GM23338 (cell line): ENCODE results near the gene TIMM17B. TPM values are rescaled to one million over a fixed set of nuclear protein-coding genes. Genes with fewer than 3 reads are reported as not detected.

Experiments used
- ATAC-seq: fragments of 200-7000 bp; cut with Tn5 transposase; 3 replicates; pipeline ENCODE4 v1.9.1; 2020
- DNase-seq: peaks from one replicate; pipeline ENCODE4 v3.0.0-alpha.2; 2015; ENCODE audit warnings: low spot score
- H2AFZ ChIP-seq: fragments of 200-600 bp; sonication (generic); 2 replicates; pipeline ENCODE4 v1.8.0; 2016; ENCODE audit warnings: antibody characterized with exemption, mild to moderate bottlenecking, moderate library complexity
- H3F3A ChIP-seq: fragments of 200-600 bp; sonication (generic); replicated peaks from 2 replicates; pipeline ENCODE4 v1.8.0; 2017; ENCODE audit warnings: antibody characterized with exemption, mixed run types, low read depth
- H3K27ac ChIP-seq: fragments of 200-600 bp; sonication (generic); 2 replicates; pipeline ENCODE4 v1.6.1; 2016; ENCODE audit warnings: low read depth
- H3K27me3 ChIP-seq: fragments of 200-600 bp; sonication (generic); 2 replicates; pipeline ENCODE4 v1.8.0; 2016; ENCODE audit warnings: mild to moderate bottlenecking, mixed run types, moderate library complexity; ENCODE audit not compliant: insufficient read depth
- H3K36me3 ChIP-seq: fragments of 200-600 bp; sonication (generic); 2 replicates; pipeline ENCODE4 v1.8.0; 2016; ENCODE audit warnings: mild to moderate bottlenecking; ENCODE audit not compliant: insufficient read depth
- H3K4me1 ChIP-seq: fragments of 200-600 bp; sonication (generic); 2 replicates; pipeline ENCODE4 v1.8.0; 2016; ENCODE audit warnings: mild to moderate bottlenecking, moderate library complexity; ENCODE audit not compliant: insufficient read depth
- H3K4me2 ChIP-seq: fragments of 200-600 bp; sonication (generic); 2 replicates; pipeline ENCODE4 v1.7.1; 2017; ENCODE audit warnings: mixed run types
- H3K4me3 ChIP-seq: fragments of 200-600 bp; sonication (generic); 2 replicates; pipeline ENCODE4 v1.6.1; 2016; ENCODE audit warnings: mixed run types
- H3K79me2 ChIP-seq: fragments of 200-600 bp; sonication (generic); replicated peaks from 2 replicates; pipeline ENCODE4 v1.8.0; 2017; ENCODE audit warnings: mild to moderate bottlenecking; ENCODE audit not compliant: insufficient read depth
- H3K9me2 ChIP-seq: fragments of 200-600 bp; sonication (generic); 2 replicates; pipeline ENCODE4 v1.8.0; 2017; ENCODE audit not compliant: insufficient read depth
- H4K20me1 ChIP-seq: fragments of 200-600 bp; sonication (generic); replicated peaks from 2 replicates; pipeline ENCODE4 v1.8.0; 2017; ENCODE audit warnings: mild to moderate bottlenecking; ENCODE audit not compliant: insufficient read depth
- H3K27ac Mint-ChIP-seq: 2 replicates; pipeline ENCODE4 v1.8.0; 2020; ENCODE audit warnings: inconsistent platforms, mild to moderate bottlenecking, moderate library complexity, mixed read lengths
- H3K27me3 Mint-ChIP-seq: 3 replicates; pipeline ENCODE4 v1.8.0; 2022; ENCODE audit warnings: low read depth, mild to moderate bottlenecking, moderate library complexity, mixed read lengths, inconsistent platforms; ENCODE audit not compliant: insufficient read depth, poor library complexity
- H3K36me3 Mint-ChIP-seq: 3 replicates; pipeline ENCODE4 v1.8.0; 2021; ENCODE audit warnings: low read depth, mild to moderate bottlenecking, inconsistent platforms, moderate library complexity, mixed read lengths
- H3K4me1 Mint-ChIP-seq: 3 replicates; pipeline ENCODE4 v1.8.0; 2020; ENCODE audit warnings: mild to moderate bottlenecking, inconsistent platforms, mixed read lengths
- H3K4me3 Mint-ChIP-seq: 3 replicates; pipeline ENCODE4 v1.8.0; 2021; ENCODE audit warnings: moderate library complexity, mild to moderate bottlenecking, inconsistent platforms, mixed read lengths
- H3K9me3 Mint-ChIP-seq: 3 replicates; pipeline ENCODE4 v1.8.0; 2020; ENCODE audit warnings: moderate library complexity, mild to moderate bottlenecking, inconsistent platforms, mixed read lengths
- EZH2 ChIP-seq: fragments of 200-600 bp; sonication (generic); IDR thresholded peaks from one replicate; pipeline ENCODE4 v1.8.0; 2017; ENCODE audit warnings: antibody characterized with exemption, mild to moderate bottlenecking, low read depth; ENCODE audit not compliant: unreplicated experiment
- STAT1 ChIP-seq: IDR thresholded peaks from one replicate; pipeline ENCODE4 v1.6.1; 2016; ENCODE audit warnings: antibody characterized with exemption; ENCODE audit not compliant: unreplicated experiment
- polyA plus RNA-seq: library from polyadenylated mRNA; unstranded; fragments of >200 nt; fragmentation: Nextera tagmentation; extraction: Ambion mirVana; gene quantifications from 2 replicates; pipeline ENCODE4 v1.2.1, GENCODE V29; 2016
- total RNA-seq: library from RNA; depleted of rRNA; stranded (reverse); fragments of >200 nt; shearing (Covaris generic); gene quantifications from 2 replicates; pipeline ENCODE4 v1.2.3, GENCODE V29; 2014
- TF ChIP-seq, protein P1 (sequence below): fragments of 250-450 bp; sonication (Bioruptor Pico); IDR thresholded peaks from 2 replicates; pipeline ENCODE4 v1.5.0; 2020; ENCODE audit warnings: mild to moderate bottlenecking, moderate library complexity
- TF ChIP-seq, protein P2 (sequence below): IDR thresholded peaks from 2 replicates; pipeline ENCODE4 v1.6.1; 2016; ENCODE audit warnings: antibody characterized with exemption

The TIMM17B gene
- total and polyA plus RNA-seq, 2 experiments from 2014 or later, result 67.1 to 147 TPM

DNA sequence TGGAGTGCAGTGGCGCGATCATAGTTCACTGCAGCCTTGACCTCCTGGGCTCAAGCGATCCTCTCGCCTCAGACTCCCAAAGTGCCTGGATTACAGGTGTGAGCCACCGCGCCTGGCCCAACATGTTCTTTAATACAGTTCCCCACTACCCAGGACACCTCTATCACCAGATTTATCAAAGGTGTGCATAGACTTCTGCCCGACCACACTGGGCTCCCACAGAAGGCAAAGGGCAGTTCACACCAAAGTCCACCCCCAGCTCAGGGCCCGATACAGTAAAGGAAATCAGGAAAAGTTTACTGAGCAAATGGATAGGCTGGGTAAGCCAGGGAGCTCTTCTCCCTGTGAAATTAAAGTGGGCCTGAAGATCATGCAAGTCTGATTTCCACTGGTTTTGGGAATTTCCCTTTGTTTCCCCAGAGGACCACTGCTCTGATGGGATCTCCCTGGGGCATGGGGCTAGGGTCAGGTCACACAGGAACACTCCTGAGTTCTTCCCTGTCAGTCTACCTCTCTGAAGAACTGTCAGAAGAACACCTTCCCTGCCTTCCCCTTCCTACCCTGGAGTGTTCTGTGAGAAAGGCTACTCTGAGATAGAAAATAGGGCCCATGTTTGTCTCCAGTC is 39.0 kb upstream of the TIMM17B start (continued):
- TF ChIP-seq, protein P1, sequence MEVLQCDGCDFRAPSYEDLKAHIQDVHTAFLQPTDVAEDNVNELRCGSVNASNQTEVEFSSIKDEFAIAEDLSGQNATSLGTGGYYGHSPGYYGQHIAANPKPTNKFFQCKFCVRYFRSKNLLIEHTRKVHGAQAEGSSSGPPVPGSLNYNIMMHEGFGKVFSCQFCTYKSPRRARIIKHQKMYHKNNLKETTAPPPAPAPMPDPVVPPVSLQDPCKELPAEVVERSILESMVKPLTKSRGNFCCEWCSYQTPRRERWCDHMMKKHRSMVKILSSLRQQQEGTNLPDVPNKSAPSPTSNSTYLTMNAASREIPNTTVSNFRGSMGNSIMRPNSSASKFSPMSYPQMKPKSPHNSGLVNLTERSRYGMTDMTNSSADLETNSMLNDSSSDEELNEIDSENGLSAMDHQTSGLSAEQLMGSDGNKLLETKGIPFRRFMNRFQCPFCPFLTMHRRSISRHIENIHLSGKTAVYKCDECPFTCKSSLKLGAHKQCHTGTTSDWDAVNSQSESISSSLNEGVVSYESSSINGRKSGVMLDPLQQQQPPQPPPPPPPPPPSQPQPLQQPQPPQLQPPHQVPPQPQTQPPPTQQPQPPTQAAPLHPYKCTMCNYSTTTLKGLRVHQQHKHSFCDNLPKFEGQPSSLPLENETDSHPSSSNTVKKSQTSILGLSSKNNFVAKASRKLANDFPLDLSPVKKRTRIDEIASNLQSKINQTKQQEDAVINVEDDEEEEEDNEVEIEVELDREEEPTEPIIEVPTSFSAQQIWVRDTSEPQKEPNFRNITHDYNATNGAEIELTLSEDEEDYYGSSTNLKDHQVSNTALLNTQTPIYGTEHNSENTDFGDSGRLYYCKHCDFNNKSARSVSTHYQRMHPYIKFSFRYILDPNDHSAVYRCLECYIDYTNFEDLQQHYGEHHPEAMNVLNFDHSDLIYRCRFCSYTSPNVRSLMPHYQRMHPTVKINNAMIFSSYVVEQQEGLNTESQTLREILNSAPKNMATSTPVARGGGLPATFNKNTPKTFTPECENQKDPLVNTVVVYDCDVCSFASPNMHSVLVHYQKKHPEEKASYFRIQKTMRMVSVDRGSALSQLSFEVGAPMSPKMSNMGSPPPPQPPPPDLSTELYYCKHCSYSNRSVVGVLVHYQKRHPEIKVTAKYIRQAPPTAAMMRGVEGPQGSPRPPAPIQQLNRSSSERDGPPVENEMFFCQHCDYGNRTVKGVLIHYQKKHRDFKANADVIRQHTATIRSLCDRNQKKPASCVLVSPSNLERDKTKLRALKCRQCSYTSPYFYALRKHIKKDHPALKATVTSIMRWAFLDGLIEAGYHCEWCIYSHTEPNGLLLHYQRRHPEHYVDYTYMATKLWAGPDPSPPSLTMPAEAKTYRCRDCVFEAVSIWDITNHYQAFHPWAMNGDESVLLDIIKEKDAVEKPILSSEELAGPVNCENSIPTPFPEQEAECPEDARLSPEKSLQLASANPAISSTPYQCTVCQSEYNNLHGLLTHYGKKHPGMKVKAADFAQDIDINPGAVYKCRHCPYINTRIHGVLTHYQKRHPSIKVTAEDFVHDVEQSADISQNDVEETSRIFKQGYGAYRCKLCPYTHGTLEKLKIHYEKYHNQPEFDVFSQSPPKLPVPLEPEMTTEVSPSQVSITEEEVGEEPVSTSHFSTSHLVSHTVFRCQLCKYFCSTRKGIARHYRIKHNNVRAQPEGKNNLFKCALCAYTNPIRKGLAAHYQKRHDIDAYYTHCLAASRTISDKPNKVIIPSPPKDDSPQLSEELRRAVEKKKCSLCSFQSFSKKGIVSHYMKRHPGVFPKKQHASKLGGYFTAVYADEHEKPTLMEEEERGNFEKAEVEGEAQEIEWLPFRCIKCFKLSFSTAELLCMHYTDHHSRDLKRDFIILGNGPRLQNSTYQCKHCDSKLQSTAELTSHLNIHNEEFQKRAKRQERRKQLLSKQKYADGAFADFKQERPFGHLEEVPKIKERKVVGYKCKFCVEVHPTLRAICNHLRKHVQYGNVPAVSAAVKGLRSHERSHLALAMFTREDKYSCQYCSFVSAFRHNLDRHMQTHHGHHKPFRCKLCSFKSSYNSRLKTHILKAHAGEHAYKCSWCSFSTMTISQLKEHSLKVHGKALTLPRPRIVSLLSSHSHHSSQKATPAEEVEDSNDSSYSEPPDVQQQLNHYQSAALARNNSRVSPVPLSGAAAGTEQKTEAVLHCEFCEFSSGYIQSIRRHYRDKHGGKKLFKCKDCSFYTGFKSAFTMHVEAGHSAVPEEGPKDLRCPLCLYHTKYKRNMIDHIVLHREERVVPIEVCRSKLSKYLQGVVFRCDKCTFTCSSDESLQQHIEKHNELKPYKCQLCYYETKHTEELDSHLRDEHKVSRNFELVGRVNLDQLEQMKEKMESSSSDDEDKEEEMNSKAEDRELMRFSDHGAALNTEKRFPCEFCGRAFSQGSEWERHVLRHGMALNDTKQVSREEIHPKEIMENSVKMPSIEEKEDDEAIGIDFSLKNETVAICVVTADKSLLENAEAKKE (CRISPR knock-in tag), result no peak
- TF ChIP-seq EZH2, result no peak

DNA sequence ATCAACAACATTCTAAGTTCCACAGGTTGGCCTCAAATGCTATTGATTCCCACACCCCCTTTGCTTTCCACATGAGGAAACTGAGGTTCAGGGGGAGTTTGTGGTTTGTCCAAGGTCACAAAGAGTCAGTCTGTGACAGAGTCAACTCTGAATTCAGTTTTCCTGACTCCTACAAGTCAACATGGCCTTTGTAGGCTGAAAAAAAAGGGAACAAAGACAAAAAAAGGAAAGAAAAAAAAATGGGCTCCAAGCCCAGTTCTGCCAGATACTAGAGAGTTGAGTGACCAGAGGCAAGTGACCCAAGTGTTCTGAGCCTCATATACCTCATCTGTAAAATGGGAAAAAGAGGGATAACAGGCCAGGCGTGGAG is 37.7 kb upstream of the TIMM17B start:
- TF ChIP-seq STAT1, result no peak
- TF ChIP-seq, protein P2, sequence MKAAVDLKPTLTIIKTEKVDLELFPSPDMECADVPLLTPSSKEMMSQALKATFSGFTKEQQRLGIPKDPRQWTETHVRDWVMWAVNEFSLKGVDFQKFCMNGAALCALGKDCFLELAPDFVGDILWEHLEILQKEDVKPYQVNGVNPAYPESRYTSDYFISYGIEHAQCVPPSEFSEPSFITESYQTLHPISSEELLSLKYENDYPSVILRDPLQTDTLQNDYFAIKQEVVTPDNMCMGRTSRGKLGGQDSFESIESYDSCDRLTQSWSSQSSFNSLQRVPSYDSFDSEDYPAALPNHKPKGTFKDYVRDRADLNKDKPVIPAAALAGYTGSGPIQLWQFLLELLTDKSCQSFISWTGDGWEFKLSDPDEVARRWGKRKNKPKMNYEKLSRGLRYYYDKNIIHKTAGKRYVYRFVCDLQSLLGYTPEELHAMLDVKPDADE, result no peak
- no peaks in the 10 kb centered on the region for H3K9me3 Mint-ChIP-seq
- Histone ChIP-seq H3K27me3 (no peaks in the 10 kb centered on the region), H3K9me2 (no peaks in the 10 kb centered on the region), H3K4me3 (no peak overlapping the region), H3K4me1 (peaks cover 4% of the 10 kb centered on the region; the same call in 1 of the 2 replicates), H4K20me1 (no peaks in the 10 kb centered on the region), H3K4me2 (no peak overlapping the region), H3K36me3 (no peaks in the 10 kb centered on the region), H3K27ac (no peak overlapping the region), H3K79me2 (peaks cover 36% of the 10 kb centered on the region), H2AFZ (no peak overlapping the region), H3F3A (no peaks in the 10 kb centered on the region)
- H3K27me3 Mint-ChIP-seq, result peaks cover 13% of the 10 kb centered on the region
- no peak overlapping the region for H3K27ac Mint-ChIP-seq
- no peak for DNase-seq
- H3K36me3 Mint-ChIP-seq, result peaks cover 55% of the 10 kb centered on the region
- ATAC-seq, result no peak
- peaks cover 31% of the 10 kb centered on the region for H3K4me1 Mint-ChIP-seq
- no peak overlapping the region for H3K4me3 Mint-ChIP-seq
